Cardiac fibroblast (primary cell): ENCODE data around the gene GOT1.

Experiments
- DNase-seq, 2 donors: peaks; one replicate each; pipeline versions ENCODE4 v3.0.0 to v3.0.0-alpha.2; 2010; ENCODE audit warnings: low read depth in 2 of 2
- H3K4me3 ChIP-seq, 2 donors: replicated peaks in 1 of 2; 1 replicate in 1 of 2; 2 replicates in 1 of 2; pipeline ENCODE4 v1.5.1; 2011; ENCODE audit warnings: low read depth in 2 of 2, low read length in 2 of 2, mild to moderate bottlenecking in 2 of 2, moderate library complexity in 1 of 2
- CTCF ChIP-seq: IDR thresholded peaks from one replicate; pipeline ENCODE4 v1.5.1; 2011; ENCODE audit warnings: low read depth, mild to moderate bottlenecking, low read length, inconsistent platforms

GOT1 gene

GRCh38 chr10:99370993-99371392 is 59.4 kb downstream of the GOT1 start:
- H3K4me3 ChIP-seq = no peak overlapping the region
- TF ChIP-seq CTCF = peak; percentile 39
- peak; percentile 20 to 41 for DNase-seq

- TF ChIP-seq CTCF = no peak
- H3K4me3 ChIP-seq = no peak overlapping the region
- DNase-seq = no peak
Measured at GRCh38 chr10:99369551-99369950, 60.9 kb downstream of the GOT1 start.

GRCh38 chr10:99369126-99369525 is 61.3 kb downstream of the GOT1 start:
- peak in 1 of 2 donors; percentile 12 for DNase-seq
- no peak overlapping the region for H3K4me3 ChIP-seq
- no peak for TF ChIP-seq CTCF

GRCh38 chr10:99368646-99369045 is 61.8 kb downstream of the GOT1 start:
- H3K4me3 ChIP-seq = no peak overlapping the region
- no peak for TF ChIP-seq CTCF
- peak in 1 of 2 donors; percentile 2 for DNase-seq

GRCh38 chr10:99366666-99367065 is 63.8 kb downstream of the GOT1 start:
- DNase-seq = no peak
- TF ChIP-seq CTCF = no peak
- no peak overlapping the region for H3K4me3 ChIP-seq

- no peak overlapping the region for H3K4me3 ChIP-seq
- no peak for TF ChIP-seq CTCF
- DNase-seq = no peak
Measured at GRCh38 chr10:99365736-99366135, 64.7 kb downstream of the GOT1 start.

GRCh38 chr10:99365311-99365710 is 65.1 kb downstream of the GOT1 start:
- no peak for TF ChIP-seq CTCF
- no peak for DNase-seq
- H3K4me3 ChIP-seq = no peak overlapping the region
